RPMI7951 (cell line): ENCODE measurements around the gene FBXW5. TPM values are rescaled to one million over a fixed set of nuclear protein-coding genes. Genes with fewer than 3 reads are reported as not detected.

ENCODE experiments used
- DNase-seq: peaks from one replicate; pipeline ENCODE4 v3.0.0-alpha.2; 2012; ENCODE audit warnings: low read depth
- total RNA-seq: library from RNA; depleted of rRNA; stranded (reverse); fragments of >200 nt; shearing (Covaris generic); gene quantifications from 2 replicates; pipeline ENCODE4 v1.2.3, GENCODE V29; 2014

FBXW5 gene
- total RNA-seq, 1 experiment from 2014 or later, result 48.7 TPM

DNA sequence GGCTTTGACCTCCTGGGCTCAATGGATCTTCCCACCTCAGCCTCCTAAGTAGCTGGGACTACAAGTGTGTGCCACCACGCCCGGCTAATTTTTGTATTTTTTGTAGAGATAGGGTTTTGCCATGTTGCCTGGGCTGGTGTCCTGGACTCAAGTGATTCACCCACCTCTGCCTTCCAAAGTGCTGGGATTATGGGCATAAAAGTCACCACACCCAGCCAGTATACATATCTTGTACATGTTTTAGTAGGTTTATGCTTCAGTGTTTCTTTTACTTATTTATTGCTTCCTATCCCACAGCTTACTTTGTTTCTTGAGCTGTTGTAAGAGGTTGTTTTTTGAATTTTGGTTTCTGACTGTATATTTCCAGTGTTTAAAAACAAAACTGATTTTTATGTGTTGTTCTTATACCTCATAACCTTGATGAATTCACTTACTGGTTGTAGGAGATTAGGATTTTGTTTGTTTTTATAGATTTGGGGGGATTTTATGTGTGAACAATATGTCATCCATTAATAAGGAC is 12.9 kb downstream of the FBXW5 start:
- DNase-seq, result no peak

DNA sequence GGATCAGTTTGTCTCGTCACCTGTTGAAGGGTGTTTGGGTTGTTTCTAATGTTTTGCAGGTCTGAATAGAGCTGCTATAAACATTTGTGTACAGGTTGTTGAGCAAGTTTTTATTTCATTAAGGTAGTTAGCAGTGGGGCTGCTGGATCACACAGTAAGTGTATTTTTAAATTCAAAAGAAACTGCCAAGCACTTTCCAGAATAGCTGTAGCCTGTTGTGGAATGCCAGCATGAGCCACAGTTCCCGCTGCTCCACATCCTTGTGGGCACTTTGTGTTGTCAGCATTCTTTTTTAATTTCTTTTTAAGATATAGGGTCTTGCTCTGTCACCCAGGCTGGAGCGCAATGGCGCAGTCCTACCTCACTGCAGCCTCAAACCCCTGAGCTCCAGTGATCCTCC is 14.5 kb downstream of the FBXW5 start:
- DNase-seq, result no peak

DNA sequence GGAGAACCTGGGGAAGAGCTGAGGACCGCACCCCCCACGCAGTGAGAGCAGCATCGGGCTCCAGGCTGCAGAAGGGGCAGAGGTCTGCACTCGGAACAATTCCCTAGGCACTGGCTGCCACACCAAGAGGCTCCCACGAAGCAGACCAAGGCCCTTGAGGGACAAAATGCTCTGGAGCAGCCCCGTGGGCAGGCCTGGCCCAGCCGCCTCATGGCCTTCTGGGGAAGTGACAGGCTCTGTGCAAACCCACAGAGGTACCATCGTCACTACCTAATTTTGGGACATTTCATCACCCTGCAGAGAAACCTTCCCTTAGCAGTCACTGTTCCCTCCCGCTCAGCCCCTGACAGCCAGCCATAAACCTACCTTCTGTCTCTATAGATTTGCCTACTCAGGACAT is 15.9 kb downstream of the FBXW5 start:
- no peak for DNase-seq

DNA sequence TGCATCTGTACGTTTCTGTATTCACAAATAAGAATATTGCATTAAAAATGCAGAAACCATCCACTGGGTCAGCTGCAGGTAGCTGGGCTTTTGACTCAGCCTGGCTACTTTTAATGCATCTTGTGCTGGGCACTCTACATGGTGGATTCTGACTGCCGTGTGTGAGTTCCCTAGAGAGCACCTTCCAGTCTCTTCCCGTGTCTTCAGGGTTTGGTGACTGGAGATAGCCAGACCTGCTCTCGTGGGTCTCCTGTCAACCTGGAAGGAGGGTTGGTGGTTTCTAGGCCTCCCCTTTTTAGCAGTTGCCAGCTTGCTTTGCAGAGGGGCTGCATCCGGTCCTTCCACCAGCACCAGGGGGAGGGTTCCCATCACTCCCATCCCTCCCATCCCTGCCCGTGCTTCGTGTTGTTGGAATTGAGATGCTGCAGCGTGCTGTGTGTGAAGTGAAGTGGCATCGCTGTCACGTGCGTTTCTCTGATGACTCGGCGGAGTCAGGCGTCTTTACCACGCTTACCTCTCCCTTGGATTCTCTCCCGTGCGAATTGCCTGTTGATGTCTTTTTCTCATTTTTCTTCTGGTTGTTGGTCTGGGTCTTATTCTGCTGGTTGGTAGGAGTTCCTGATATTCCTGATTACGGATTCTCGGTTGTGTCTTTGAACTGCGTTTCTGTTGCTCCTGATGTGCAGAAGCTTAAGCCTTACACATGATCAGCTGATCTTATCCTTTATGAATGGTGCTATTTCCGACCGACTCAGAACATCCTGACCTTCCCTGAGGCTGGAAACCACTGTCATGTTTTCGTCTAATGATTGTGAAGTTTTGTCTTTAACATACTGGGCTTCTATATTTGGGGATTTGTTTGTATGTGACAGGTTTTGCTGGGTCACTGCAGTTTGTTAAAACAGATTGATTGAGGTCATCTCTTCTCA is 16.9 kb downstream of the FBXW5 start:
- DNase-seq, result peak; percentile 68

DNA sequence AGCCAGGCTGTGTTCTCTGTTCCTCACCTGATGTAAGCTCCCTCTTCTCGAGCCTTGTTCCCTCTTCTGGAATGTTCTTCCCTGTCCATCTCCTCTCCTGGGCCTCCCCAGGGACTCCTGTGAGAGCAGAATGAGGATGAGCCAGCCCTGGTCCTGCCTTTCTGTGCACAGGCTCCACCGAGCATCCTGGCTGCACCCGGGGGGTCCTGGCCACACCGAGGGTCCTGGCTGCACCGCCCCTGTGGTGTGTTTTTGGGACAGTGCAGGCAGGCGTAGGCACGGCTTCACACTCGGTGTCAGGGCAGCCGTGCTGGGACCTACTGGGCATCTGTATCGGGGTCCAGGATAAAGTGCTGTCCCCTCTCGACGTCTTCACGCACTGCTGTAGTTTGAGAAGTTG is 17.8 kb downstream of the FBXW5 start:
- no peak for DNase-seq

DNA sequence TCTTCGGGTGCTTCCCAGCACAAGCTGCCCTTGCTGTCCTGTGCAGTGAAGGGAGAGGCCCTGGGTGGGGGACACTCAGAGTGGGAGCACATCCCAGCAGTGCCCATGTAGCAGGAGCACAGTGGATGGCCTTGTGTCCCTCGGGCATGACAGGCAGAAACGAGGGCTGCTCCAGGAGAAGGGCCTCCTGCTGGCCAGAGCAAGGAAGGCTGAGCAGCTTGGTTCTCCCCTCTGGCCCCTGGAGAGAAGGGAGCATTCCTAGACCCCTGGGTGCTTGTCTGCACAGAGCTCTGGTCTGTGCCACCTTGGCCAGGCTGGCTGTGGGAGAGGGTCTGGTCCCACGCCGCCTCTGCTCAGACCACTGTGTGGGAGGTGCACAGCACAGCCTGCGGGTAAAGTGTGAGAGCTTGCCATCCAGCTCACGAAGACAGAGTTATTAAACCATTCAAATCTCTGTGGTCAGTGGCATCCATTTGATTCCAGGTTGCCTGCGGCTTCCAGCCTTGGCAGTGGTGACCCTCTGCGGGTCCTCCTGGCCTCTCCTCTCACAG is 18.3 kb downstream of the FBXW5 start:
- no peak for DNase-seq

DNA sequence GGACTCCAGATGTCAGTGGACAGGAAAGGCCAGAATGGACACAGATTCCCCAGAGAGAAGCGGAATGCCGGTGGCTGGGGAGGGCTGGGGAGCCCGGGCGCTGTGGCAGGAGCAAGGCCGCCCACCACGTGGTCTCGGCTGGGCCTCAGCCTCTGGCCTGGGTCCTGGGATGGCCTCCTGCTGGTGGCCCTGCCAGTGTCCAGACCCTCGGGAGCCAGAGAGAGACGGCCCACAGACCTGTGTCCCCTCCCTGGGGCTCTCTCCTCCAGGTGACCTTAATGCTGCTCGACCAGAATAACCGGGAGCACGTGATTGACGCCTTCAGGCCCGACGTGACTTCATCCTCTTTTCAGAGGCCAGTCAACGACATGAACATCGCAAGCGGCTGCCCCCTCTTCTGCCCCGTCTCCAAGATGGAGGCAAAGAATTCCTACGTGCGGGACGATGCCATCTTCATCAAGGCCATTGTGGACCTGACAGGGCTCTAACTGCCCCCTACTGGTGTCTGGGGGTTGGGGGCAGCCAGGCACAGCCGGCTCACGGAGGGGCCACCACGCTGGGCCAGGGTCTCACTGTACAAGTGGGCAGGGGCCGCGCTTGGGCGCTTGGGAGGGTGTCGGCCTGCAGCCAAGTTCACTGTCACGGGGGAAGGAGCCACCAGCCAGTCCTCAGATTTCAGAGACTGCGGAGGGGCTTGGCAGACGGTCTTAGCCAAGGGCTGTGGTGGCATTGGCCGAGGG is 19.0 kb downstream of the FBXW5 start:
- DNase-seq, result no peak

DNA sequence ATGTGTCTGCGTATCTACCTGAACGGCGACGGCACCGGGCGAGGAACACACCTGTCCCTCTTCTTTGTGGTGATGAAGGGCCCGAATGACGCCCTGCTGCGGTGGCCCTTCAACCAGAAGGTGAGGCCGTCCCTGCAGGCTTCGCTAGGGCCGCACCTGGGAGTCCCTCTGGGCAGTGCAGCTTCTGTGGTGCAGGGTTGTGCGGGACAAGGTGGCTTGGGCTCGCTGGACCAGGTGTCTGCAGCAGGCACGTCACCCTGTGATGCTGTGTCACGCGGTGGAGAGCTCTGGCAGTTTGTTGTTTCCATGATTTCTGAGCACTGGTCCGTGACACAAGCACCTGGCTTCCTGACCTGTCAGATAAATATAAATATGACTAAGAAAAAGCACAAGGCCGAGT is 20.7 kb downstream of the FBXW5 start:
- DNase-seq, result no peak

DNA sequence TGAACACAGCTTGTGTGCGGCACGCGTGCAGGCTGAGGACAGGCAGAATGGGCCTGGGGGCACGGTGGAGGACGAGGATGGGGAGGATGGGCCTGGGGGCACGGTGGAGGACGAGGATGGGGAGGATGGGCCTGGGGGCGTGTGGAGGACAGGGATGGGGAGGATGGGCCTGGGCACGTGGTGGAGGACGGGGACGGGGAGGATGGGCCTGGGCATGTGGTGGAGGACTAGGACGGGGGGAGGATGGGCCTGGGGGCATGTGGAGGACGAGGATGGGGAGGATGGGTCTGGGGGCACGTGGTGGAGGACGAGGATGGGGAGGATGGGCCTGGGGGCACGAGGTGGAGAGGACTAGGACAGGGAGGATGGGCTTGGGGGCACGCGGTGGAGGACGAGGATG is 22.0 kb downstream of the FBXW5 start:
- DNase-seq, result no peak

DNA sequence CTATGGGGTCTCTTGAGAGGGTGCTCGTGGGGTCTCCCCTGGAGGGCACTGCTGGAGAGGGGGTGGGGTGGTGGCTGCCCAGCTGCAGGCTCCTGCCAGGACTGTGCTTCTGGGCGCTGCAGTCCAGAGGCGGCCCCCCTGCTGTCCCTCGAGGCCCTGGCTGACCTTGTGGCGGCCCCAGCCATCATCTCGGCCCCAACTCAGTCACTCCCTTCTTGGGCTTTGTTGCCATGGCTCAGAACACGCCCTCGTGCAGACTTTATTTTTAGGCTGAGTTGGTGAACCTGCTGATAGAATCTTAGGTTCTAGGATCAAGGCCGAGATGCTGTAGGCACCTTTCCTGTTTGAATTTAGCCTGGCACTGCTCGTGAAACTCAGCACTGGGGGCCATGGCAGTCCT is 22.8 kb downstream of the FBXW5 start:
- DNase-seq, result no peak

DNA sequence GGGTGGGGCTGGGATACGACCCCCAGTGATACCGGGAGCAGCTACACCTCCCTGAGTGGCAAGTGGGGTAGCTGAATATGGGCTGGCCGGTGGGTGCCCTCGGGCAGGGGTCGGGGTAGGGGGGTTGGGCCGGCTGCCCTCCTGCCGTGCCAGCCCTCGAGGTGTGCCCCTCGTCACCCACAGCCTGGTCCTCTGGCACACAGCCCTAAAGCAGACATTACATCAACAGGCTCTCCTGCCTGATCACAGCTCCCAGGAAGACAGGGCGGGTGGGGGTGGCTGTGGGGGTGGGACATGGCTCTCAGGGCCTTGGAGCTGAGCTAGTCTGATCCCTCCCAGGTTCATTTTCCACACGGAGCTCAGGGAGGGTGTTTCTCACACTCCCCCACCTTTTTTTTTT is 23.2 kb downstream of the FBXW5 start:
- DNase-seq, result no peak

DNA sequence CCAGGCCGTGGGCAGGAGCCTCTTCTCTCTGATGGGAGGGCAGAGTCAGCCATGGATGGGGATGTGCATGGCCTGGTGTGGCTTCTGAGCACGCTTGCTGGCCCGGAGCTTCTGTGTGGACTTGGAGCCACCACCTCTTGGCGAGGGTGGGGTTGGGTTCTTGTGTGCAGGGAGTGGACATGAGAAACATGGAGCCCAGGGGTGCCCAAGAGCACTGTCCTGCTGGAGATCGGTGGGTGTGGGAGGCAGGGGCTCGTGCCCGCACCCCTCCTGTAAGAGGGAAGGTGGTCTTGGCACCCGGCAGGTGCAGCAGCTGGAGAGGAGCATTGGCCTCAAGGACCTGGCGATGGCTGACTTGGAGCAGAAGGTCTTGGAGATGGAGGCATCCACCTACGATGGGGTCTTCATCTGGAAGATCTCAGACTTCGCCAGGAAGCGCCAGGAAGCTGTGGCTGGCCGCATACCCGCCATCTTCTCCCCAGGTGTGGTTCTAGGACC is 23.8 kb downstream of the FBXW5 start:
- no peak for DNase-seq

DNA sequence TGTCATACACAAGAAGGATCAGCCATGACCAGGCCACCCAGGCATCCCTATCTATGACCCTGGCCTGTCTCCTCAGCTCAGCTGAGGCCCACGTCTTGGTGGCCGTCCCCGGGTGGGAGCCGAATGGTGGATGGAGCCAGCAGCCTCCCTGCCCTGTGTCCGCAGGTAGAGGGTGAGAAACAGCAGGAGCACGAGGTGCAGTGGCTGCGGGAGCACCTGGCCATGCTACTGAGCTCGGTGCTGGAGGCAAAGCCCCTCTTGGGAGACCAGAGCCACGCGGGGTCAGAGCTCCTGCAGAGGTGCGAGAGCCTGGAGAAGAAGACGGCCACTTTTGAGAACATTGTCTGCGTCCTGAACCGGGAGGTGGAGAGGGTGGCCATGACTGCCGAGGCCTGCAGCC is 24.5 kb downstream of the FBXW5 start:
- no peak for DNase-seq

DNA sequence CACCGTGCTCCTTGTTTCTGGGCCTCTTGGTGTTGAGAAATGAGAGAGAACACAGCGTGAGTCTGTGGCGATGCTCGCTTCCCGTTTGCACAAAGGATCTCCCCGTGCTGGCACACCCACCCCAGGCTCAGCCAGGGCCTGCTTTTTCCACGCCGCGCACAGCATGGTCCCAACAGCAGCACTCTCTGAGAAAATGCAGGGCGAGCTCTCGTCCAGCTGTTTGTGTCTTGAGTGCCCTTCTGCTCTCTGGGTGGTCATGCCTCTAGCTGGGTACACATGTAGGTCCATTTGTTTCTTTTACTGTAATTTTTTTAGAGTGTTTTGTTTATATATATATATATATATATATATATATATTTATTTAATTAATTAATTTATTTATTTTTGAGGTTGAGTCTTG is 26.6 kb downstream of the FBXW5 start:
- no peak for DNase-seq

DNA sequence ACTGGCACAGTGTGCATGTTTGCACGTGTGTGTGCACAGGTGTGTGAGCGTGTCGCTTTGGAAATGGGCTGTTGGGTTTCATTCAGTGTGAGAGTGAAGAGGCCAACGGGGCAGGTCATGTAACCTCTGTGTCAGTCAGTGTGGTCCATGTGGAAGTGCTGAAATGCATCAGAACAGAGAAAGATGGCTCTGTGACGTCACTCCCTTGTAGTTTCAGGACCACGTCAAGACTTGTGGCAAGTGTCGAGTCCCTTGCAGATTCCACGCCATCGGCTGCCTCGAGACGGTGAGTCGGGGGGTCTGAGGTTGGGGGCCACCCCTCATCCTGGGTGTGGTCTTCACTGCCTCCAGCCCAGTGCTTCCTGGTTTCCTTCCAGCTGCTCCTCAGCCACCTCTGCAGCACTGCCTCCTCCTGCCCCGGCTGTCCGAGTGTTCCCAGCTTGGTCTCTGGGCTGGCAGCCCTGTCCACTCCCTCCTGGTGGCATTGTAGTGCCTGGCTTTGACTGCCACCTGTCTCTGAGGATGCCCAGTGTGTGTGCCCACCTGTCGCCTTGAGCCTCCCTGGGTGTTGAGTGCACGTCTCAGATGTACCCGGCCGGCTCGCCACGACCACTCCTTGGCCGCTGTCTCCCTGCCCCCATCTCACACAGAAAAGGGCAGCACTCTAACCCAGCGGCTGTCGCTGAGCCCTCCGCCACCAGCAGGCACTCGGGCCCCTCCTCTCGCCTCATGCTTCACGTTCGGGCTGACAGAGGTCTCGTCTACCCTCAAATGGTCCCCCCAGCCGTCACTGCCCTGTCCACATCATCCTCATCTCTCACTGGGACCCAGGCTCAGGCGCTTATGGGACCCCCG is 28.0 kb downstream of the FBXW5 start:
- no peak for DNase-seq

DNA sequence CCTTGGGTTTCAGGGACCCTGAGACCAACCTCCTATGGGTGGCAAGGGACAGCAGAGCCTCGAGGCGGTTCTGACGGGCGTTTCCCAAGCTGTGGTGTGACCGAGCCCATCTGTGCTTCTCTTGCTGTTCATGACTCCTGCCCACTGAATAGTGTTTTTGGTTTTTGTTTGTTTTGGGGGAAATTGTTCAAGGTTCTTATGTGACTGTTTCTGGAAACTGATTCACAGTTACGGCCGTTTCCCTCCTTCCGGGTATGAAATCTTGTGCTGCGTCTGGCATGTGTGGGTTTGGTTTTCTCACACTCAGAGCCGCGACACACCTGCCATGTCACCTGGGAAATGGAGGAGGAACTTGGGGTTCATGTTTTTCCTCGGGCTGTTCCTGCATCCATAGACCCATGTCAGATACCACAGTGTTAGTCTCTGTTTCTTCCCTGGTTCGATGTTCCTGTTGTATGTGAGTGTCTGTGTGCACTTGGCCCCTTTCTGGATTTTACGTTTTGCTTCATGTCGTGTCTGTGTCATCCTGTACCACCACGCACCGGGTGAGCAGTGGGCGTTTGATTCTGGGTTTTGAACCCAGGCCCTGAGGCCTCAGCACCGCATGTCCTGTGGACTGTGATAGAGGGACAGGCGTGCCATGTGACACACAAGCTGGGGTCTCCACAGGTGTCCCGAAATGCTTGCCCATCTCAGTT is 28.8 kb downstream of the FBXW5 start:
- no peak for DNase-seq

DNA sequence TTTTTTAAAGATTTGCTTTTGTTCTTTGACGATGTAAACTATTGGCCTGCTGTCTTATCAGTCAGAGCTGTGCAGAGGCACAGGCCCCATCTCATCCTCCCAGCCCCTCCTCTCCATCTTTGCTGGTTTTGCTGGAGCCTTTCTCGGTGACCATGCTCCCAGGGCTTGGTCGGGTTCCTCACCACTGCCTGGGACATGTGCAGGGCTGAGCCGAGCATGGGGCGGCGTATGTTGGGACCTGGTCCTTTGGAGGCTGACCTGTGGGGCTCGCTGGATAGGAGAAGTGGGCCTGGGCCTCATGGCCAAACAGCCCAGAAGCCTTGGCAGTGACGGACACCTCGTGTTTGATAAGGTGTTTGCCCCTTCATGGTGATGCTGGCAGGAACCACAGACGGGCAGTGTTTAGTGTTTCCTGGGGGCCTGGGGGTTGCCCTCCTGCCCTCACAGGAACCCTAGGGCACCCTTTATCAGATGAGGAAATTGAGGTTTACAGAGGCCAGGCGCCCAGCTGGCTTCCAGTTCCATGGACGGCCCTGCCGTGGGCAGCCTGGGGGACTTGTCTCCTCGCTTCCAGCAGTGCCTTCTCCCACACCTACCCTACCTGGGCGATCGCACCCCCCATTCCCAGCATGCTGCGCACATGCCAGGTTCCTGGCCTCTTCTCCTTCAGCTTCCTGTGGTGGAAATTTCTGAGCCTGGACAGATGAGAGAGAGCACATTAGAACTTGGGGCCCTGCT is 30.7 kb downstream of the FBXW5 start:
- DNase-seq, result no peak

DNA sequence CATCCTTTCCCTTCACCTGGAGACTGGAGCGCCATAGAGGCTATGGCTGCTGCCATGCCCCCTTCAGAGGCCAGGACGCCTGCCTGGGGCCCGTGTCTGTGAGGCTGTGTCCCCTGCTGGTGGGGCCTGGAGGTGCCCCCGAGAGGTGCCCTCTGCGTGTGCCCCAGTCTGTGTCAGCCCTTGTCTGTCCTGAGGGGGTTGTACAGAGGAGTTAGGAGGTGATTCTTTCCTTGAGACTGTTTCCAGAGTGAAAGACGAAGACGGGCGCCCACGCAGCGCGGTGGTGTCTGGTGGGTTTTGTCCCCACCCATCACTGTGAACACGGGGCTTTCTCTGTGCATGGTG is 33.7 kb downstream of the FBXW5 start:
- DNase-seq, result no peak

DNA sequence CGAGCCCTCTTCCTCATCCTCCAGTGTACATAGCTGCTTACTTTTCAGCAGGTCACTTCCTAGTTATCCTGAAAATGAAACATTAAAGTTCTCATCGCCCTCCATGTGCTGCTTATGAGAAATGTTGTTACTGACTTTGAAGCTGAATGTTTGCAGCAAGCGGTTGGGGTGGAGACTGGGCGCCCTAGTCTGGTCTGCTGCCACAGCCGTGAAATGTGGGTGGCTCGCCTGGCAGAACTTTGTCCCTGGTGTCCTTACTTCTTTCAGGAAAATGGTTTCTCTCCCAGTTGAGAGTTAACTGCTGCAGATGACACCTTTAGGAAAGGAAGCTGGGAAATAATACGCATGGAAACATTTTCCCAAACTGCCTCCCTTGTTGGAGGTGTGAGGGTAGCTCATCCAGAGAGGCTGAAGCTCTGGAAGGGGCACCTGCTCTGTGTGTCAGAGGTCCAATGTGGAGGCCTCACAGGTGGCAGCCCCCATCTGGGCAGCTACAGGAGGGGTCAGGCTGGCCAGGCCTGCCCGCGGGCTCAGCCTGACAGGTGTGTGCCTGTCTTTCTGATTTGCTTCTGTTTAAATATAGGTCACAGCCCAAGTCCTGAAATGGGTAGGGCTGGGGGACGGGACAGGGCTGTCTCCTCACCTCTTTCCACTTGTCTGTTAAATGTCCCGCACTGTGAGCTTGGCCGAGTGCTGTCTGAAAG is 34.2 kb downstream of the FBXW5 start:
- DNase-seq, result no peak
